Activated CD4-positive, alpha-beta T cell treated with anti-CD3 and anti-CD28 coated beads, Interleukin-2, amount 10 ng/mL, durations not matched to agents 7 days and 5 days (primary cell): ENCODE measurements around the gene GTF2H2. TPM values are rescaled to one million over a fixed set of nuclear protein-coding genes. Genes with fewer than 3 reads are reported as not detected.
"Not testable (repeated sequence)": the region's sequence is repeated elsewhere in the genome, so short reads cannot be mapped to it uniquely, and the experiment has no call there.

Source experiments
- CTCF ChIA-PET: fragments of 350-600 bp; sonication (Branson Sonifier 250); formaldehyde crosslinking; loops from one replicate; lab custom pipeline; 2021; ENCODE audit warnings: antibody characterized with exemption; lab: Charles Lee
- POLR2A ChIA-PET: fragments of 350-600 bp; sonication (Branson Sonifier 250); formaldehyde crosslinking; loops from one replicate; lab custom pipeline; 2021; ENCODE audit warnings: antibody characterized with exemption; lab: Charles Lee
- DNase-seq: peaks from one replicate; pipeline ENCODE4 v3.0.0-alpha.2; 2020
- H3K27ac Mint-ChIP-seq: one replicate; pipeline ENCODE4 v1.8.0; 2021; ENCODE audit warnings: mild to moderate bottlenecking, moderate library complexity, mixed read lengths
- H3K27me3 Mint-ChIP-seq: one replicate; pipeline ENCODE4 v1.8.0; 2021; ENCODE audit warnings: mixed read lengths
- H3K36me3 Mint-ChIP-seq: one replicate; pipeline ENCODE4 v1.8.0; 2021; ENCODE audit warnings: low read depth, mixed read lengths
- H3K4me1 Mint-ChIP-seq: one replicate; pipeline ENCODE4 v1.8.0; 2021; ENCODE audit warnings: mixed read lengths
- H3K4me3 Mint-ChIP-seq: one replicate; pipeline ENCODE4 v1.8.0; 2021; ENCODE audit warnings: mild to moderate bottlenecking, moderate library complexity, mixed read lengths
- H3K9me3 Mint-ChIP-seq: one replicate; pipeline ENCODE4 v1.8.0; 2021; ENCODE audit warnings: mixed read lengths
- total RNA-seq, 2 experiments: library from RNA; stranded (reverse); gene quantifications; one replicate each; pipeline ENCODE4 v1.2.3, GENCODE V29; 2021

The GTF2H2 gene
- total RNA-seq, 2 experiments from 2014 or later: 14.3 to 14.5 TPM

DNA sequence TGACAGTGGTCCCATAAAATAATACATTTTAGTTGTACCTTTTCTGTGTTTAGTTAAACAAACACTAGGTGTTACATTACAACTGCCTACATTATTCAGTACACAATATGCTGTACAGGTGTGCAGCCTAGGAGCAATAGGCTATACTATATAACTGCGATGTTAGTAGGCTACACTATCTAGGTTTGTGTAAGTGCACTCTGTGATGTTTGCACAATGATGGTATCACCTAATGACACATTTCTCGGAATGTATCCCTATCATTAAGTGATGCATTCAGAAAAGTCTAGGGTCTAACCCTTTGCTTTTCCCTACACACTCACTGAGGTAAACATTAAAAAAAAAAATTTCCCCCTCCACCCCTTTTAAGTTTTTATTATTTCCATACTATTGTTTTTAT is 22.7 kb downstream of the GTF2H2 start:
- H3K27ac Mint-ChIP-seq, DNase-seq, H3K27me3 Mint-ChIP-seq, H3K4me1 Mint-ChIP-seq, H3K4me3 Mint-ChIP-seq, H3K36me3 Mint-ChIP-seq, POLR2A ChIA-PET, CTCF ChIA-PET, H3K9me3 Mint-ChIP-seq: not testable (repeated sequence)

DNA sequence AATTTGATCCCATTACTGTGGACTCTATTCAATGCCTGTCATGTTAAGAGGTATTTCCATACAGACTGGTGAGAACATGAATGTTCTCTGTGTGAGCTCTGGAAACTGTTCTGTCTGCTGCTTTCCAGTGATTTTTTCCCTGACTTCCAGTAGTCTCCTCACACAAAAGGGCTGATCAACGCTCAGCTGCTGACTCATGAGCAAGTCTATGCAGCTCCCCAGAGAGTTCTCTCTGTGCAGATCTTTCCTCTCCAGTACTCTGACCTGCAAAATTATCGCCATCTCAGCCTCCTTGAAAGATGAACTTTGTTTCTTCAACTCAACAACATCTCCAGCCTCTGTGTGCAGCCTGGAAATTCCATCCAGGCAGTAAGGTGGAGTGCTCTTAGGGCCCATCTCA is 23.3 kb downstream of the GTF2H2 start:
- H3K9me3 Mint-ChIP-seq, CTCF ChIA-PET, POLR2A ChIA-PET, H3K36me3 Mint-ChIP-seq, H3K27ac Mint-ChIP-seq, H3K4me3 Mint-ChIP-seq, H3K27me3 Mint-ChIP-seq, DNase-seq, H3K4me1 Mint-ChIP-seq: not testable (repeated sequence)

DNA sequence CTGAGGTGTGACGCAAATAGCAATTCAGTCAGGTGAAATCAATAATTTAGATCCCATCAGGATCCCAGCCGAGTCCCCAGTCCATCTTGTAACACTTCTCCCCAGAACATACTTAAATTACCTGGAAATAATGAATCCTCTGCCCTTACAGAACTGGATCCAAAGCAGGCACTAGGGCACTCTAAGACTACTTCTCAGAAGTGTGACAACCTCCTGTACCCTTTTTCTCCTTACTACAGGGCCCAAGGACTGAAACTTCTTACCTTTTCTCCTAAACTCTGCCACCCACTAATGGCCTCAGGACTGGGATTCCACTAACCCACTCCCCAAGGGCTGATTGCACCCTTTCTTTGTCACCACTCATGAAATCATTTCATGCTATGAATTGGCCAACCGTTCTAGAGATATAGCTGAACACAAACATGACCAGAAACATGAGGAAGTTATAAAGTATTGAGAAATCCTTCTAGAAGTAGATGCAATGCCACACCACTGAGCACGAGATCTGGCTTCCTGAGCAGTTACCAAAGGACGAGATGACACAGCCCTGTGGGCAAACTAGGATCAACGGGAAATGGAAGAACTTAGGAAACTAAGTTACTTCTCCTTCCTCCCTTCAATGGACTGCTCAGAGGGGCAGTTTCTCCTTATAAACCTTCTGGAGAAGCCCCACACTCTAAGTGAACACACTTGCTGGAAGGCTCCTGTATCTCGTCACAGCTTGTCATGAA is 36.3 kb downstream of the GTF2H2 start:
- H3K27me3 Mint-ChIP-seq, H3K36me3 Mint-ChIP-seq, DNase-seq, H3K27ac Mint-ChIP-seq, H3K4me1 Mint-ChIP-seq, CTCF ChIA-PET, H3K9me3 Mint-ChIP-seq, POLR2A ChIA-PET, H3K4me3 Mint-ChIP-seq: not testable (repeated sequence)

DNA sequence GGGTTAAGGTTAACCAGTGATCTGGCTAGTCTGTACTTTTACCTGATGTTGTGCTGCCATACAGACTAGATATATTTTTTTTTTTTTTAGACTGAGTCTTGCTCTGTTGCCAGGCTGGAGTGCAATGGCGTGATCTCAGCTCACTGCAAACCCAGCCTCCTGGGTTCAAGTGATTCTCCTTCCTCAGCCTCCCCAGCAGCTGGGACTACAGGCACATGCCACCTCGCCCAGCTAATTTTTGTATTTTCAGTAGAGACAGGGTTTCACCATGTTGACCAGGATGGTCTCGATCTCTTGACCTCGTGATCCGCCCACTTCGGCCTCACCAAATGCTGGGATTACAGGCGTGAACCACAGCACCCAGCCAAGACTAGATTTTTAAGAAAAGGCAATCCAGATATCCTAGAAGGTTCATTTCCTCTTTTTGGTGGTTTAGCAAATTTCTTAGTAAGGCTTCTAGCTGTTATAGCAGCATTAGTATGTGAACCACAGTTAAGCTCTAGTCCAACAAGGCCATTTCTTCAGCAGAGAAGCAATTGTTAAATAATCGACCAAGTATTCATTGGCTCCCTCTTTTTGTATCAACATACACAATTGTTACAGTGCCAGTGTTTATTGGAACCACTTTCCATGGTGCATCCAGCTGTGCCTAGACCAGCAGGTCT is 42.1 kb downstream of the GTF2H2 start, which contains the start of gene NAIP:
Gene NAIP (minus strand): TSS at position 51 of the 665 bp plus-strand sequence. CDS start 12,424 bp downstream, outside the sequence.
- H3K27ac Mint-ChIP-seq, H3K36me3 Mint-ChIP-seq, H3K27me3 Mint-ChIP-seq, H3K9me3 Mint-ChIP-seq, CTCF ChIA-PET, POLR2A ChIA-PET, H3K4me1 Mint-ChIP-seq, DNase-seq, H3K4me3 Mint-ChIP-seq: not testable (repeated sequence)

DNA sequence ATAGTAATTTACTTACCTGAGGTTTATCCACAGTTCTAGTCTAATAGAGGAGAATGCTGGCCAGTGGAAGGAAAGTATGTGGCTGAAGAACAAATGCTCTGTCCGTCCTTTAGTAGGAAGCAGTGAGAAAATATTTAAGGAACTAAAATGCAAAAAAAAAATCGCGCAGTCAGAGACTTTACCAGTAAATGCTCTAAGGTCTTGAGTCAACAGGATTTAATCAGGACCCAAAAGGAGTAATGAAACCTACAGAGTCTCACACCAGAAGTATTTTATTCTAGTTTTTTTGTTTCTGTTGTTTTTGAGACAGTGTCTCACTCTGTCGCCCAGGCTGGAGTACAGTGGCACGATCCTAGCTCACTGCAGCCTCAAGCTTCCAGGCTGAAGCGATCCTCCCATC is 46.8 kb downstream of the GTF2H2 start:
- H3K4me1 Mint-ChIP-seq, DNase-seq, H3K36me3 Mint-ChIP-seq, H3K27ac Mint-ChIP-seq, H3K9me3 Mint-ChIP-seq, CTCF ChIA-PET, POLR2A ChIA-PET, H3K27me3 Mint-ChIP-seq, H3K4me3 Mint-ChIP-seq: not testable (repeated sequence)

DNA sequence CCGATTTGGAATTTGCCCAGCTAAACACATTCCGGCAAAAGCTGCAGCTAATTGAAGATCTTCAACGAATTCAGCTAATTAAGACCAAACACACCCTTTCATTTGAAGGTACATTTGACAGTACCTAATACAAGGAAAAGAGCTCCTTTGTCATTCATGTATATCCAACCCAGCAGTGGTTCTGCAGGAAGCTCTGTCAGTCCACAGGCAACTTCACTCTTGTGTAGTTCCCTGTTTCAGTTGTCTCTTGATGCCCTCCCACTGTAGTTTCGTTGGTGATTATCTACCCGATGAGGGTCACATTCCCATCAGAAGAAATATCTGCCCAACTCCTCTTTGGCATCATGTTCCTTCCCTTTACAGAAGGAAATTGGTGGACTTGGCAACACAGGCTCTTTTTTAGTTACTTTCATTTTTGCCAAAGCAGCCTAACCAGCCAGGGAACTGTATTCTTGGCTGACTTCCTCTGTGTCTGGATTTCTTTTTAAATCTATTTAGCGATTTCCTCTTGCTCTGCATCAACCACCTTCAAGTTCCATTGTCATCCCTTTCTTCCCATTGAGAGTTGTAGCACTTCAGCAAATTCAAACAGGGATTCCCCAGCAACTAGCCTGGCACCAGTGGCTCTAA is 49.0 kb downstream of the GTF2H2 start:
- CTCF ChIA-PET, POLR2A ChIA-PET, DNase-seq, H3K36me3 Mint-ChIP-seq, H3K4me1 Mint-ChIP-seq, H3K4me3 Mint-ChIP-seq, H3K27ac Mint-ChIP-seq, H3K9me3 Mint-ChIP-seq, H3K27me3 Mint-ChIP-seq: not testable (repeated sequence)

DNA sequence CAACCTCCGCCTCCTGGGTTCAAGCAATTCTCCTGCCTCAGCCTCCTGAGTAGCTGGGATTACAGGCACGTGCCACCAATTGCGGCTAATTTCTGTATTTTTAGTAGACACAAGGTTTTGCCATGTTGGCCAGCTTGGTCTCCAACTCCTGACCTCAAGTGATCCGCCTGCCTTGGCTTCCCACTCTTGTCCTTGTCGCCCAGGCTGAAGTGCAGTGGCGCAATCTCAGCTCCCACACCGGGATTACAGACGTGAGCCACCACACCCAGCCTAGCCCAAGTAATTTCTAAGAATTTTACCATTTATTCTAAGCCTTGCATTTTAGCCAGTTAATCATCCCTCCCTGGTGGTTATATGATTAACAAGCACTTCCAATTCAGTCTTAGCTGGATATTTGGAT is 53.3 kb downstream of the GTF2H2 start:
- no peak overlapping the region for H3K4me3 Mint-ChIP-seq
- H3K4me1 Mint-ChIP-seq: no peaks in the 10 kb centered on the region
- DNase-seq: no peak
- H3K9me3 Mint-ChIP-seq: no peaks in the 10 kb centered on the region
- CTCF ChIA-PET: no interaction called here
- H3K36me3 Mint-ChIP-seq: no peaks in the 10 kb centered on the region
- H3K27me3 Mint-ChIP-seq: no peaks in the 10 kb centered on the region
- POLR2A ChIA-PET: no interaction called here
- no peak overlapping the region for H3K27ac Mint-ChIP-seq

DNA sequence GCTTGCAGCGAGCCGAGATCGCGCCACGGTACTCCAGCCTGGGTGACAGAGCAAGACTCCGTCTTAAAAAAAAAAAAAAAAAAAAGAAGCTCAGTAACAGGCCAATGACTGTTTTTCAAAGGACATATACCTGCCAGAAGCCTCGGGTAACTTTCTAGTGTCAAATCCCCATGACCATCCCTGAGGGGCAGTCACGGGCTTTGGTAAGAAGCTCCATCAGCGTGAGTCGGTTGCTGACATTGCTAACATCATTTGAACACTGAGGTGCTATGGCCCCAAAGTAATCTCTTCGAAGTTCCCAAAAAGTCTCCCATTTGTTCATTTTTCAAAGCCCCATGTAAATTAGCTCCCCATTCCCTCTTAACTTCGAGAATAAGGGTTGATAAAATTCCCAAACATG is 53.9 kb downstream of the GTF2H2 start:
- H3K27ac Mint-ChIP-seq: no peak overlapping the region
- ChIA-PET CTCF (no interaction called here), POLR2A (no interaction called here)
- DNase-seq: no peak
- no peaks in the 10 kb centered on the region for H3K27me3 Mint-ChIP-seq
- H3K9me3 Mint-ChIP-seq: no peaks in the 10 kb centered on the region
- no peaks in the 10 kb centered on the region for H3K4me1 Mint-ChIP-seq
- H3K36me3 Mint-ChIP-seq: no peaks in the 10 kb centered on the region
- no peak overlapping the region for H3K4me3 Mint-ChIP-seq

DNA sequence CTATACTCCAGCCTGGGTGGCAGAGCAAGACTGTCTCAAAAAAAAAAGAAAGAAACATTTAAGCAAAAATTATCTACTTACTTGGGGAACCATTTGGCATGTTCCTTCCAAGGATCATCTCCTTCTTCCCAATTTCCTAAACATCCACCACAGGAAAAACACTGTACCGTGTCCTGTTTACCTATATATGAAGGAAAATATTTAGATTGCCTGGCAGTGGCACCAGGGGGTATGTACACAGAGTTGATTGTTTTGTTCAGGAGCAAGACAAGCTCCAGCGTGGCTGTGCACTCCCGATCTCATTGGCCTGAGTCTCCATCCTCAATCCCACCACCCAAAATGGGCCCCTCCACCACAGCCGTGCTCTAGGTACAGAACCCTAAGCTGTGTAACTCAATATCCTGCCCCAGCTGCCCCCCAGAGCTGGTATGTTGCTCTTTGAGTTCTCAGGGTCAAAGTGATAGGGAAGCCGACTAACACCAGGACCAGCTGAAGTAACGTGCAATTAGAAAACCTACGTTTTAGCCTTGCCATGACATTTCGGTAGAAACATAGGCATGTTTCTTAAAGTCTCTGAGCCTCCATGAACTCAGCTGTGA is 56.2 kb downstream of the GTF2H2 start:
- ChIA-PET CTCF (no interaction called here), POLR2A (no interaction called here)
- H3K27ac Mint-ChIP-seq: no peak overlapping the region
- H3K27me3 Mint-ChIP-seq: no peaks in the 10 kb centered on the region
- H3K36me3 Mint-ChIP-seq: no peaks in the 10 kb centered on the region
- no peaks in the 10 kb centered on the region for H3K9me3 Mint-ChIP-seq
- no peak for DNase-seq
- no peaks in the 10 kb centered on the region for H3K4me1 Mint-ChIP-seq
- no peak overlapping the region for H3K4me3 Mint-ChIP-seq

DNA sequence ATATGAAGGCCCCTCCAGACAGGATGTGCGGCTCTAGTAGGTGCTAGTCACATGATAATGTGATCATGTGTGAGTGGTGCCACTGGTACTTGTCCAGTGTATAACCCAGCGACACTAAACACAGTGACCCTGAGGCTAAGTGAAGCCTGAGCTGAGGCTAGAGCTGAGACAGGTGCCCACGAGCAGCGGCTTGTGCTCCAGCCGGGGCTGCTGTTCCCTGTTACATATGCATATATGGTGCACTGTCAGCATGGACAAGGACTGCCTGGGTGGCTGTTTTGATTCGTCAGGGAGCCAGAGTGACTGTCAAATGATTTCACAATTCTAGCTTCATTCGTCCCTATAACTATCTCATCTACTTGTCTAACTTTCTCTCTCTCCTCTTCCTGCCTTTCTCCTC is 60.5 kb downstream of the GTF2H2 start:
- H3K4me1 Mint-ChIP-seq, H3K27me3 Mint-ChIP-seq, H3K27ac Mint-ChIP-seq, H3K36me3 Mint-ChIP-seq, POLR2A ChIA-PET, H3K9me3 Mint-ChIP-seq, H3K4me3 Mint-ChIP-seq, DNase-seq, CTCF ChIA-PET: not testable (repeated sequence)

Other genes with a start within 250 kb of the GTF2H2 start
- 1 to 10 TPM in 1 of 2 experiments, under 1 TPM in 1; 0.50 to 2.8 TPM for gene SERF1A, start 167.0 kb downstream of the GTF2H2 start, total RNA-seq
- gene SMN1, start 142.6 kb downstream of the GTF2H2 start, total RNA-seq: 10 to 100 TPM; 48.9 to 51.3 TPM
- gene NAIP, start 42.3 kb downstream of the GTF2H2 start, total RNA-seq: 1 to 10 TPM; 3.5 TPM